Neural crest cell (in vitro differentiated cells): ENCODE data around the gene METTL22. TPM values are rescaled to one million over a fixed set of nuclear protein-coding genes. Genes with fewer than 3 reads are reported as not detected.

ENCODE experiments used
- DNase-seq: peaks from one replicate; pipeline ENCODE4 v3.0.0; 2021; ENCODE audit warnings: low read depth, mixed read lengths, low spot score
- H3K27ac Mint-ChIP-seq: one replicate; pipeline ENCODE4 v1.8.0; 2021; ENCODE audit warnings: mild to moderate bottlenecking, mixed read lengths; ENCODE audit not compliant: unreplicated experiment
- H3K27me3 Mint-ChIP-seq: 2 replicates; pipeline ENCODE4 v1.8.0; 2021; ENCODE audit warnings: low read depth, mild to moderate bottlenecking, mixed read lengths
- H3K36me3 Mint-ChIP-seq: 2 replicates; pipeline ENCODE4 v1.8.0; 2021; ENCODE audit warnings: low read depth, mild to moderate bottlenecking, mixed read lengths
- H3K4me1 Mint-ChIP-seq: 2 replicates; pipeline ENCODE4 v1.8.0; 2021; ENCODE audit warnings: mixed read lengths
- H3K4me3 Mint-ChIP-seq: one replicate; pipeline ENCODE4 v1.8.0; 2021; ENCODE audit warnings: mild to moderate bottlenecking, mixed read lengths
- H3K9me3 Mint-ChIP-seq: 2 replicates; pipeline ENCODE4 v1.8.0; 2021; ENCODE audit warnings: mixed read lengths
- CTCF ChIP-seq: fragments of 200-600 bp; sonication (generic); conservative IDR thresholded peaks from 2 replicates; pipeline ENCODE4 v1.5.0; 2021; ENCODE audit warnings: antibody characterized with exemption, mild to moderate bottlenecking
- total RNA-seq: library from RNA; stranded (reverse); gene quantifications from 2 replicates; pipeline ENCODE4 v1.2.1, GENCODE V29; 2021

Gene METTL22
- total RNA-seq, 1 donor from 2014 or later = 52.0 TPM

GRCh38 chr16:8668113-8668512, 46.6 kb downstream of the METTL22 start:
- no peaks in the 10 kb centered on the region for H3K36me3 Mint-ChIP-seq
- no peak for DNase-seq
- no peaks in the 10 kb centered on the region for H3K9me3 Mint-ChIP-seq
- H3K4me3 Mint-ChIP-seq = no peak overlapping the region
- peaks cover 5% of the 10 kb centered on the region for H3K27me3 Mint-ChIP-seq
- H3K4me1 Mint-ChIP-seq = peaks cover 7% of the 10 kb centered on the region
- peak overlapping the region; percentile 50 for H3K27ac Mint-ChIP-seq
- no peak for TF ChIP-seq CTCF

- Mint-ChIP-seq H3K4me3 (no peak overlapping the region), H3K36me3 (no peaks in the 10 kb centered on the region), H3K27me3 (peaks cover 8% of the 10 kb centered on the region), H3K9me3 (no peaks in the 10 kb centered on the region), H3K4me1 (peaks cover 13% of the 10 kb centered on the region), H3K27ac (no peak overlapping the region)
- no peak for TF ChIP-seq CTCF
- no peak for DNase-seq
These were observed 48.0 kb downstream of the METTL22 start for GRCh38 chr16:8669481-8669880.

- Mint-ChIP-seq H3K9me3 (no peaks in the 10 kb centered on the region), H3K27ac (no peak overlapping the region), H3K4me3 (no peak overlapping the region), H3K27me3 (peaks cover 11% of the 10 kb centered on the region), H3K36me3 (no peaks in the 10 kb centered on the region), H3K4me1 (peaks cover 17% of the 10 kb centered on the region)
- no peak for DNase-seq
- TF ChIP-seq CTCF = no peak
These were observed 48.6 kb downstream of the METTL22 start for GRCh38 chr16:8670014-8670560.

GRCh38 chr16:8673611-8674412, 52.3 kb downstream of the METTL22 start:
- H3K4me3 Mint-ChIP-seq = peak overlapping the region; percentile 90
- no peaks in the 10 kb centered on the region for H3K9me3 Mint-ChIP-seq
- no peak overlapping the region for H3K27ac Mint-ChIP-seq
- no peak for DNase-seq
- peaks cover 7% of the 10 kb centered on the region for H3K27me3 Mint-ChIP-seq
- TF ChIP-seq CTCF = no peak
- H3K4me1 Mint-ChIP-seq = peaks cover 36% of the 10 kb centered on the region
- peaks cover 3% of the 10 kb centered on the region for H3K36me3 Mint-ChIP-seq

- TF ChIP-seq CTCF = no peak
- H3K4me1 Mint-ChIP-seq = peaks cover 36% of the 10 kb centered on the region
- H3K36me3 Mint-ChIP-seq = peaks cover 4% of the 10 kb centered on the region
- peak within 1 kb of the TSS; percentile 62 for H3K27ac Mint-ChIP-seq
- no peaks in the 10 kb centered on the region for H3K9me3 Mint-ChIP-seq
- peak; percentile 77 for DNase-seq
- peaks cover 7% of the 10 kb centered on the region for H3K27me3 Mint-ChIP-seq
- peak within 1 kb of the TSS; percentile 93 for H3K4me3 Mint-ChIP-seq
These were observed 53.0 kb downstream of the METTL22 start, which contains the start of gene ABAT for GRCh38 chr16:8674413-8675022. Gene ABAT, plus strand, starts transcription at chr16:8674617. Its CDS starts 61,123 bp downstream, at chr16:8735740.
